GF-D8 (cell line): ENCODE data around the gene TSKS.

ENCODE experiments used
- DNase-seq: peaks from one replicate; lab custom pipeline; 2025; lab: John Stamatoyannopoulos, UW

TSKS gene, protein sequence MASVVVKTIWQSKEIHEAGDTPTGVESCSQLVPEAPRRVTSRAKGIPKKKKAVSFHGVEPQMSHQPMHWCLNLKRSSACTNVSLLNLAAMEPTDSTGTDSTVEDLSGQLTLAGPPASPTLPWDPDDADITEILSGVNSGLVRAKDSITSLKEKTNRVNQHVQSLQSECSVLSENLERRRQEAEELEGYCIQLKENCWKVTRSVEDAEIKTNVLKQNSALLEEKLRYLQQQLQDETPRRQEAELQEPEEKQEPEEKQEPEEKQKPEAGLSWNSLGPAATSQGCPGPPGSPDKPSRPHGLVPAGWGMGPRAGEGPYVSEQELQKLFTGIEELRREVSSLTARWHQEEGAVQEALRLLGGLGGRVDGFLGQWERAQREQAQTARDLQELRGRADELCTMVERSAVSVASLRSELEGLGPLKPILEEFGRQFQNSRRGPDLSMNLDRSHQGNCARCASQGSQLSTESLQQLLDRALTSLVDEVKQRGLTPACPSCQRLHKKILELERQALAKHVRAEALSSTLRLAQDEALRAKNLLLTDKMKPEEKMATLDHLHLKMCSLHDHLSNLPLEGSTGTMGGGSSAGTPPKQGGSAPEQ

DNA sequence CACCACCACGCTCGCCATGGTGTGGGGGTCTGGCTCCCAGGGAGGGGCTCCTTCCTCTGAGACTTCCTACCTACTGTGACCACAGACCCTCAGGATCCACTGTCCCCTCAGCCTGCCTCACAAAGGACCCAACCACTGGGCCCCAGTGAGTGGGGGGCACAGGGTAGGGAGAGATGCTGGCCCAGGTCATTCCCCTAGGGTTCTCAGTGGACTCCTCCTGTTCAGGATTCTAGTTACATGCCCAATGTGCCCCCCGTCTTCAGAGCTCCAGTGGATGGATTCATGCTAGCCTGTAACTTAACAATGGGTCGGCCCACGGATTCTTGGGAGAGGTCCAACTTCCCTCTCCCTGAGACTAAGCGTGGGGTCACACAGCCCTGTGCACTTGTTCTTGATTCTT lies at the start of gene TSKS:
TSKS (minus strand) TSS at position 77 of the 400 bp plus-strand sequence; CDS start at position 18, 59 bp downstream.
- DNase-seq: no peak

DNA sequence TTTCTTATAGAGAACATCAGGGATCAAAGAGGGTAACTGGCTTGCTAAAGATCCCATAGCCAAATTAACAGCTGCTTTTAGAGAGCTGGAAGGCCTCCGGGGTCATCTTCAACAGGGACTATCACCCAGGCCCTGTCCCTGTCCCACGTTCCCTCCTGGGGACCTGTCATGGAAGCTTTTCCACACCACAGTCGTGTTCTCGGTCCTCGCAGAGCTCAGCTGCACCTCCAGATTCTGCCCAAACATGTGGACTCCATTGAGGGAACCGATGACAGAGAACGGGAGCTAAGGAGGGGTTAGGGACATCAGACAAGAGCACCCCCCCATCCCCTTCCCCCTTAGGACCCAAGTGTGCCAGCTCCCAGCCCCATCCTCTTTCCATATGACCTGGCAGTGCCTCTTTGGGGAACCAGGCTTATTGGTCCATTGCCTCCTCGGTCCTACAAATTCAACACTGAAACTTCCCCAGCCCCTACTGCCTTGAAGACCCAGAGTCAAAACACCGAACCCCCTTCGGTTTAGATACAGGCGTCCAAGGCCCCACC lies 49.4 kb upstream of the TSKS start:
- no peak for DNase-seq

DNA sequence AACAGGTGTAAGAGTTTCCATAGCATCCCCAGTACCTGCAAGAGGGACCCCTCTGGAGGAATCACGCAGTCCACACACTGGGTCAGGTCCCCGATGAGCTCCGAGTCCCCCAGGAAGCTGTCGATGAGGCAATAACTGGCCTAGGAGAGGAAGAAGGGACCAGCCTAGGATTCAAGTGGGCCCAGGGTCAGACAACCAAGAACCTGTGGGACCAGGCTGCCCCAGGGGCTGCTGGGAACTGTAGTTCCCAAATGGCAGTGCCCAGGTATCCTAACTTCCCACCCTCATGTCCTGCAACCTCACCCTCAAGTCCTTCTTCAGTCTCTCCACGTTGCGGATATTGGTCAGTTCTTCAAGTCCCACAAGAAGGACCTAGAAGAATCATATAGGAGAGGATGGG lies 48.2 kb upstream of the TSKS start:
- no peak for DNase-seq

DNA sequence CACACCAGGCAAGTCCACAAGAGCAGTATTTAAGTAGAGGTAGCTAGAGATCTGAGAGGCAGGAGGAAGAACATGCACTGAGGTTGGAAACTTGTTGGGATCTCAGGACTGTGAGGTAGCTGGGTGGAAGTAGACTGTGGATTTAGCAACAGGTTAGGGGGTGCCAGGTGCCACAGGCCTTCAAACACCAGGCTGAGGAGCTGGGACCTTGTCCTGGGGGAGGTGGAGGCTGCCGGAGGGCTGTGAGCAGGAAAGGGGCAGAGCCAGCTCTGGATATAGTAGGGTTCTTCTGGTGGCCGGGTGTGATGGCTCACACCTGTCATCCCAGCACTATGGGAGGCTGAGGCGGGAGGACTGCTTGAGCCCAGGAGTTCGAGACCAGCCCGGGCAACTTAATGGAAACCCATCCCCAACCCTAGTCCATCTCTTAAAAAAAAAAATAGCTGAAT lies 46.9 kb upstream of the TSKS start:
- DNase-seq: no peak

DNA sequence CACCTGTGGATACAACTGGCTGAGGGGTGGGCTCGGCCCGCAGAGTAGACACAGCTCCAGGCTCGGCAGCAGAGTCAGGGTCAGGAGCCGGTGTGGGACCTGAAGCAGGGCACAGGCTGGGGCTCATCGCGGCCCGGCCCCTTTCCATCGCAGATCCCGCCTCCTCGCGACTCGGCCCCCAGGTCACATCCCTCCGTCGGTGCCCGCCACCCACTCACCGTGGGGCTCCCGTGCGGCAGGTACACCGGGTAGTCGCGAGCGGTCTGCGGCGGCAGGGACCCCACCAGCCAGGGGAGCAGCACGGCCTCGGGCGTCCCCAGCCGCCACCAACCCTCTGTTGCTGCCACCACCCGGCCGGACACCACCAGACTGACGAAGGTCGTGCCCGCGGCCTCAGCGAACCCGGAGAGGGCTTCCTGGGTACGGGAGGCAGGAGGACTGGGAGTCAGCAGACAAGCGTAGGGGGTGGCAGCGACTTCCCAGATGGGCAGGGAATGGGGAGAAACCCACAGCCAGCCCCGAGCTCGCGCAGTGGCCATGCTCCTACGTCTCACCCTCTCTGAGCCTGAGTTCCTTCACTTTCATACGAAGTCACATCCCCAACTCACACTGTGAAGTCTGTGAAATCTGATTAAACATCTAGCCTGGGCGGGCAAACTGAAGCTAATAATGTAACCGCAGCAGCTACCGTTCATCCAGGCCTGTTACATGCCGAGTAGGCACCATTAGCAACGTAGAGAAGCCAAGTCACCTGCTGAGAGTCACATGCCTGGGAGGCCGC lies 46.2 kb upstream of the TSKS start:
- no peak for DNase-seq

DNA sequence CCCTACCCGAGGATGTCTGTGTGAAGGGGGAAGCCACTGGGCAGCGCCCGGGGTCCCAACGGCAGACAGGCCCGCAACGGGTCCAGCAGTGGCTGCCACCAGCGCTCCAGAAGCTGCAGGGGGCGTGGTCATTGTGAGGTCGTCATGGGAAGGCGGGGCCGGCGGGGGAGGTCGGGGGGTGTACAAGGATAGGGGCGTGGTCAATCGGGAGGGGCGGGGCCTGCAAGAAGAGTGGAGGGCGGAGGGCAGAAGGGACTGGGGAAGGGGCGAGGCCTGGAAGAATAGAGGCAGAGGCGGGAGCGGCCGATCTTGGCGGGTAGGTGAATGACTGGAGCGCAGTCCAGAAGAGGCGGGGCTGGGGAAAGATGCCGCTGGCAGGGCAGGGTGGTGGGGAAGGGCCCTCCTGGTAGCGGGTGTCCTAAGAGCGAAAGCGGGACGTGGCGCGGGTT lies 45.6 kb upstream of the TSKS start:
- no peak for DNase-seq

DNA sequence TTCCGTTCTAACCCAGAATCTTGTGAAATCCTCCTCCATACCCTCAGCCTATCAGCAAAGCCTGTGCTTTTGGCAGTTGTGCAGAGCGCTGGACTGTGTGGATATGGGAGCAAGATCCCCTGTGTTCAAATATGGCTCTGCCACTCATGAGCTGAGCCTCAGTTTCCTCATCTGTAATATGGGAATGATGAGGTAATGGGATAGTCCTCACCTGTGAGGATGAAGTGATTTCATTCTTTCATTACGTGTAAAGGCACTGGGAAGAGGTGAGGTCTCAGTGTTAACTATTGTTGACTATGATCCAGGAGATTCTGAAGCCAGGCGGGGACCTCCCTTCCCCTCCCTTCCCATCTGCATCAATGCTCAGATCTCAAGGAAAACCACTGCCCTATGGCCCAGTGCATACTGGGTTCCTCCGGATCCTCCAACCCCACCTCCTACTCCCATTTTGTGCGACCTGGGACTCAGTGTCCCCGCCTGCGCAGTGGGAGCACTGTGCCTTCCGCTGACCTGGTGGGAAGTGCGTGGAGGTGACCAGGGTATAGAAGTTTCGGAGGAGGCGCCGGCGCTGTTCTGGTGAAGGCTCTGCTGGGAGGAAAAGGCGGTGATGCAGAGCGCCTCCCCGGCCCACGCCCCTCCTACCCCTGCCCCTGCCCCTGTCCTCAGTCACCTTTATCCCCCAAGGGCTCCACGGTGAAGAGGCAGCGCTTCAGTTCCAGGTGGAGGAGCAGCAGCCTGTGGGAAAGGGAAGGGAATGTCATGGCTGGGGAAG lies 45.0 kb upstream of the TSKS start:
- DNase-seq: peak; percentile 51

DNA sequence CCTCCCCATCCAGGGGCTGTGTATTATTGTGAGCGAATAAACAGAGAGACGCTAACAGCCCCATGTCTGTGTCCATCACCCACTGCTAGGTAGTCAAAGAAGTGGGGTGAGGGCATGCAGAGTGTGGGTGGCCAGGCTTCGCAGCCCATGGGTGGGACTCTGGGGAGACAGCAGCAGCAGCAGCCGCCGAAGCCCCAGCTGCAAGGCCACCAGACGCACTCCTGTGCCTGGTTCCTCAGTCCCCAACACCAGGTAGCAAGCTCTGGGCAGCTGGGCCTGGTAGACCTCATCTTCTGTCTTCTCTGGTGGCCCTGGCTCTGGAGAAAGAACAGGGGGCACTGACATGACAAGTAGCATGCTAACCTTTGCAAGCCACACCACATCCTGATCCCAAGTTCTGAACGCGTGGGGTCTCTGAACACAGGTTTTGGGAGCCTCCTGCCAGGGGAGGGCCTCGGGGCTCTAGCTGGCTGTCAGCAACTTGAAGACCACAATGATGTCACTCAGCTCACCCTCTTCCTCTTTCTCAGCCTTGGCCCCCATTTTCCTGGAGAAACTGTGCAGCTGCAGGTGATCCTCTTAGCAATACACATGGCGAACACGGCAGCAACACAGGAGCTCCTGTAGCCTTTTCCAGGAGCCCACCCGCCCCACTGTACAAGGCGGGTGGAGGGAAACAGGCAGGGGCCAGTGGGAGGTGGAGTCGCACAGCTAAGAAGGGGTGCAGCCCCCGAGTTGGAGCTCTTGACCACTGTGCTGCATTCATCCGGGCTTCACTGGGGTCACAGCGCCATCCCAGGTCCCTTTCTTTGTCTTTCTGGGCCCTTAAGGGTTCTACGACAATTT lies 44.2 kb upstream of the TSKS start:
- peak; percentile 75 for DNase-seq

DNA sequence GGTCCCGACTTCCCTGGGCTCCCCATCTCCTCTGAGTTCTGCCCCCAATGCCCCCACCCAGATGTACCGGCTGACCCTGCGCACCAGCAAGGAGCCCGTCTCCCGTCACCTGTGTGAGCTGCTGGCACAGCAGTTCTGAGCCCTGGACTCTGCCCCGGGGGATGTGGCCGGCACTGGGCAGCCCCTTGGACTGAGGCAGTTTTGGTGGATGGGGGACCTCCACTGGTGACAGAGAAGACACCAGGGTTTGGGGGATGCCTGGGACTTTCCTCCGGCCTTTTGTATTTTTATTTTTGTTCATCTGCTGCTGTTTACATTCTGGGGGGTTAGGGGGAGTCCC lies 43.5 kb upstream of the TSKS start:
- no peak for DNase-seq

DNA sequence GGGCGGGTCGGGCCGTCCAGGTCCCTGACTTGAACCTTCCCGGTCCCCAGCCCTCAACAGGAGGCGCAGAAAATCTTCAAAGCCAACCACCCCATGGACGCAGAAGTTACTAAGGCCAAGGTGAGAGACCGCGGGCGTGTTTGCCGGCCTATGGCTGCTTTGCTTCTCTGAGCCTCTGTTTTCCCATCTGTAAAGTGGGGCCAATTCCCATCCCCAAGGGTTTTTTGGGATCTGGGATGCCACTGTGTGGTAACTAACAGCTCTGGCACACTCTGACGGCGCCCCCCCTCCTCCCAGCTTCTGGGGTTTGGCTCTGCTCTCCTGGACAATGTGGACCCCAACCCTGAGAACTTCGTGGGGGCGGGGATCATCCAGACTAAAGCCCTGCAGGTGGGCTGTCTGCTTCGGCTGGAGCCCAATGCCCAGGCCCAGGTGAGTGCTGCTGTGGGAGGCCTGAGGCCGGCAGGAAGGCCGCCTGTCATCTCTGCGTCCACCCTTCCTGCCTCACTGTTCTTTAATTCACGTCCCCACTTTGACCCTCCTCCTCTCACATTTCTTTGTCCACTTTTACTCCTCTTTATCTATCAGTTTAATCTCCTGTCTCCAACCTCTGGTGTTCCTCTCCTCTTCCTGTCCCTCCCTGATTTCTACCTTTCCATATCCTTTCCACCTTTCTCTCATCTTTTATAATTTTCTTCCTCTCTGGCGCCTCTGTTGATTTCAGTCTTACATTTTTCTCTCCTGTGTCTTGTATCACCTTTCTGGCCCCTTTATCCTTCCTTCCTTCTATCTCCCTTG lies 42.9 kb upstream of the TSKS start:
- no peak for DNase-seq

DNA sequence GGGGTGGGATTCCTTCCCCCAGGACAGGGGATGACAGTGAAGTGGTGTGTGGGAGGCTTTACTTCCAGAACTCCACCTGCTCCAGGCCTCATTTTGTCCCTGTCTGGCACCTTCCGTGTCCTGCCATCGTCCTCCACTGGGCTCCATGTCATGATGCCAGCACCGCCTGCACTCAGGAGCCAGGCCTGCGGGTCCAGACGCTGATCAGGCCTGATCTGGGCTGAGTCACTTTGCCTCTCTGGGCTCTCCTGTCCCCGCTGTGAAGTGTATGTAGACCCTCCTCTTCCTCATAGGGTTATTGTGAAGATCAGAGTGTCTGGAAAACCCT lies 40.4 kb upstream of the TSKS start:
- no peak for DNase-seq

DNA sequence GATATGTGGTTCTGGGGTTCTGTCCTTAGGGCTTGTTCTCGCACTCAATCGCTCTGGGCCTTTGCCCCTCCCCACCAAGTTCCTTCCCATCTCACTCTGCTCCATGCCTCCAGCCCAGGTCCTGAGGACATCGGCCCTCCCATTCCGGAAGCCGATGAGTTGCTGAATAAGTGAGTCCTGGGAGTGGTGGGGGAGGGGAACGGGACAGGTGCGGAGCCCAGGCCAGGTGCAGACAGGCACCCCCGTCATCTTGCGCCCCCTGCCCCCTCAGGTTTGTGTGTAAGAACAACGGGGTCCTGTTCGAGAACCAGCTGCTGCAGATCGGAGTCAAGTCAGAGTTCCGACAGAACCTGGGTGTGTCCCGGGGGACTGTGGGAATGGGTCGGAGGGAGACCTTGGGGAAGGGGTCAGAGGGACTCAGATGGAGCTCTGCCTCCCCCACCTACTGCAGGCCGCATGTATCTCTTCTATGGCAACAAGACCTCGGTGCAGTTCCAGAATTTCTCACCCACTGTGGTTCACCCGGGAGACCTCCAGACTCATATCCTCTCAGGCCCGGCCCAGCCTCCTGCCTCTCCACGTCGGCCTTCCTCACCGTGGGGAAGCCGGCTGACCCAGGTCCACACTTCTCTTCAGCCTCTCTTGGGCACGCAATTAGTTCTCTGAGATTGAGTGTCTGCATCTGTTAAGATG lies 39.9 kb upstream of the TSKS start:
- DNase-seq: no peak

DNA sequence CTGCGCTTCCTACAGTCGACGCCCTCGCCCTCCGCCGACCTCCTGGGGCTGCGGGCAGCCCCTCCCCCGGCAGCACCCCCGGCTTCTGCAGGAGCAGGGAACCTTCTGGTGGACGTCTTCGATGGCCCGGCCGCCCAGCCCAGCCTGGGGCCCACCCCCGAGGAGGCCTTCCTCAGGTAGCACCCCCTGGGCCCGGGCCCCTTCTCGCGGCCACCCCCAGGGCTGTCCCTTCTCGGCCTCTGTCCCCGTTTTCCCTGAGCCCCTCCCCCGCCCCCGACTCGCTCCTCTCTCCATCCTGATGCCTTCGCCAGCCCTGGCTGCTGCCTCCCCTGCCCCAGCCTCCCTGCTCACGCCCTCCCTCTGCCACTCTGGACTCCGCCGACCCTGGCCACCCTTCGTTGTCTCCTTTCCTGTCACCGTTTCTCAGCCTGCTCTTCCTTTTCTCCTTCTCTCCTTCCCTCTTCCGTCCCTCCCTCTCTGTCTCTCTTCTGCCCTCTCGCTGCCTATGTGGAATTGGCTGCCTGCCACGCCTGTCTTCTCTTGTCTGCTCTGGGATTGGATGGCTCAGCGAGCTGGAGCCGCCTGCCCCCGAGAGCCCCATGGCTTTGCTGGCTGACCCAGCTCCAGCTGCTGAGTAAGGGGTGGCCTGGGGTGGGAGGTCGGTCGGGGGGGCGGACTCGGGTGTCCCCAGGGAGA lies 39.0 kb upstream of the TSKS start:
- DNase-seq: no peak

DNA sequence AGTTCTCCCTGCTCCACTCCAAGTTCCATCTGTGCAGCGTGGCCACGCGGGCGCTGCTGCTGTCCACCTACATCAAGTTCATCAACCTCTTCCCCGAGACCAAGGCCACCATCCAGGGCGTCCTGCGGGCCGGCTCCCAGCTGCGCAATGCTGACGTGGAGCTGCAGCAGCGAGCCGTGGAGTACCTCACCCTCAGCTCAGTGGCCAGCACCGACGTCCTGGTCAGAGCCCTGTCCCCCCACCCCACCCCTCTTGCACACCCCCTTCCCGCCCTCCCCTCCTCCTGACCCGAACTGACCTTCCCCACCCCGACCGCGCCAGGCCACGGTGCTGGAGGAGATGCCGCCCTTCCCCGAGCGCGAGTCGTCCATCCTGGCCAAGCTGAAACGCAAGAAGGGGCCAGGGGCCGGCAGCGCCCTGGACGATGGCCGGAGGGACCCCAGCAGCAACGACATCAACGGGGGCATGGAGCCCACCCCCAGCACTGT lies 38.3 kb upstream of the TSKS start:
- no peak for DNase-seq

DNA sequence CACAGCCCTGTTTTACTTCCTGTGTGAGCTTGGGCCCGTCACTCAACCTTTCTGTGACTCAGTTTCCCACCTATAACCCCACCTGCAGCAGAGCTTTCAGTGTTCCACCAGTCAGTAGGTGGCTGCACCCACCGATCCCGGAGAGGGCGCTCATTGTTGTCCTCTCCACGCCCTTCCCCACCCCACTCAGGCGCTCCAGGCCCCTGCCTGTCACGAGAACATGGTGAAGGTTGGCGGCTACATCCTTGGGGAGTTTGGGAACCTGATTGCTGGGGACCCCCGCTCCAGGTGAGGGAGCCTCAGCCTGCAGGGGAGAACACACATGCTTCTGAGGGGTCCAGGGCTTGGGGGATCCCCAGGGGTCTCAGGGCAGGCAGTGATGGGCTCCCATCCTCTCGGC lies 37.7 kb upstream of the TSKS start:
- DNase-seq: no peak

DNA sequence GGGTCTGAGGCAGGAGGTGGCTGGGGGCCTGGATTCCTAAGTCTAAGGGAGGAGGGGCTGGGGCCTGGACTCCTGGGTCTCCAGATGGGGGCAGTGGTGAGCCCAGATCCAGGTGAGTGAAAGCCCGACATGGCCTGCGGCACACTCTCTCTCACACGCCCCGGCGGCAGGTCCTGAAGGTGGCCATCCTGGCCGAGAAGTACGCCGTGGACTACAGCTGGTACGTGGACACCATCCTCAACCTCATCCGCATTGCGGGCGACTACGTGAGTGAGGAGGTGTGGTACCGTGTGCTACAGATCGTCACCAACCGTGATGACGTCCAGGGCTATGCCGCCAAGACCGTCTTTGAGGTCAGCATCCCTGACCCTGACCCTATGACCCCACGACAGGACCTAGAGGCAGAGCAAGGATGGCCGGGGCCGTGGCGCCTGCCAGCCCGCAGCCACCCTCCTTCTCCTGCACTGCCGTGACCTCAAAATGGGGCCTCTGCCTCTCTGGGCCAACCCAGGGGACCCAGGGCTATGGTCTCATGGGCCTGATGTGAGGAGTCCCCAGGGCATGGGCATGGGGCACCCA lies 36.8 kb upstream of the TSKS start:
- DNase-seq: no peak

DNA sequence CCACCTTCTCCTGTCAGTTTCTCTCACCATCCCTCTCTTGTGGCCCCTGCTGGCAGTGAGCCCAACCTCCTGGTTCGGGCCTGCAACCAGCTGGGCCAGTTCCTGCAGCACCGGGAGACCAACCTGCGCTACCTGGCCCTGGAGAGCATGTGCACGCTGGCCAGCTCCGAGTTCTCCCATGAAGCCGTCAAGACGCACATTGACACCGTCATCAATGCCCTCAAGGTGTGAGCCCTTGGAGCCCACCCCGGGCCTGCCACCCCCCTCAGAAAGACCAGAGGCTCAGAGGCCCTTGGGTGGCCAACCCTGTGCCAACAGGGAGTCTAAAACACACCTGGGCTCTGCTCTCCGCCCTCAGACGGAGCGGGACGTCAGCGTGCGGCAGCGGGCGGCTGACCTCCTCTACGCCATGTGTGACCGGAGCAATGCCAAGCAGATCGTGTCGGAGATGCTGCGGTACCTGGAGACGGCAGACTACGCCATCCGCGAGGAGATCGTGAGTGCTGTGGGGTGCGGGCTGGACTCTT lies 36.2 kb upstream of the TSKS start:
- DNase-seq: no peak

DNA sequence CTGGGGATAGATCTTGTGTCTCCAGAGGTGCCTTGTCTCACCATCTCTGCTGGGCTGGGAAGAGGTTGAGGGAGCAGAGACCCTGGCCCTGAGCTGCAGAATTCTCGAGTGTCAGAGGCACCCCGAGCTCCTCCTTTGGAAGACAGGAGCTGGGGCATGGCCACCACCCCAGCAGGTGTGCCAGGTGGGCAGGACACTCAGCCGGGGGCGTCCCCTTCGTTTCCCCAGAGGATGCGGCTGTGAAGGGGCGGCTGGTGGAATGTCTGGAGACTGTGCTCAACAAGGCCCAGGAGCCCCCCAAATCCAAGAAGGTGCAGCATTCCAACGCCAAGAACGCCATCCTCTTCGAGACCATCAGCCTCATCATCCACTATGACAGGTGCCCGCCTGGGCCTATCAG lies 35.5 kb upstream of the TSKS start:
- no peak for DNase-seq
